Stimulated activated CD4-positive, alpha-beta T cell treated with anti-CD3 and anti-CD28 coated beads, TNF-alpha, amount 100 ng/mL, for 1 hour (primary cell): ENCODE results near the gene CIB2.

Experiments used
- DNase-seq, 3 donors: peaks; one replicate each; pipeline ENCODE4 v3.0.0-alpha.2; 2020; ENCODE audit warnings: low read depth in 3 of 3, low spot score in 1 of 3

Gene CIB2

GRCh38 chr15:78149805-78150751, 18.8 kb upstream of the CIB2 start:
- no peak for DNase-seq

GRCh38 chr15:78149068-78149804, 18.0 kb upstream of the CIB2 start, which contains the start of gene IDH3A:
TSS of gene IDH3A (plus strand) at chr15:78149362. CDS start at chr15:78149404, 42 bp downstream.
- DNase-seq, result peak; percentile 99 to 100 (median 100)

- no peak for DNase-seq
Measured at GRCh38 chr15:78148392-78149067, 17.3 kb upstream of the CIB2 start.

- DNase-seq, result no peak
Measured at GRCh38 chr15:78147566-78147965, 16.3 kb upstream of the CIB2 start.

- DNase-seq, result no peak
Measured at GRCh38 chr15:78146425-78147154, 15.3 kb upstream of the CIB2 start.

- DNase-seq, result no peak
Measured at GRCh38 chr15:78142332-78142731, 11.1 kb upstream of the CIB2 start.

- no peak for DNase-seq
Measured at GRCh38 chr15:78140292-78140691, 9.0 kb upstream of the CIB2 start.

- no peak for DNase-seq
Measured at GRCh38 chr15:78139578-78139977, 8.3 kb upstream of the CIB2 start.

- no peak for DNase-seq
Measured at GRCh38 chr15:78133801-78134200, 2.6 kb upstream of the CIB2 start.

GRCh38 chr15:78130466-78131294, 565 bp downstream of the CIB2 start:
- DNase-seq, result no peak

- DNase-seq, result no peak
Measured at GRCh38 chr15:78129751-78130287, 1.4 kb downstream of the CIB2 start.

GRCh38 chr15:78129077-78129750, 2.0 kb downstream of the CIB2 start:
- DNase-seq, result no peak

- DNase-seq, result no peak
Measured at GRCh38 chr15:78127882-78128281, 3.4 kb downstream of the CIB2 start.

- DNase-seq, result no peak
Measured at GRCh38 chr15:78125267-78125666, 6.0 kb downstream of the CIB2 start.

- no peak for DNase-seq
Measured at GRCh38 chr15:78120523-78120922, 10.7 kb downstream of the CIB2 start.

- DNase-seq, result no peak
Measured at GRCh38 chr15:78112551-78112950, 18.7 kb downstream of the CIB2 start.

- no peak for DNase-seq
Measured at GRCh38 chr15:78111788-78112187, 19.5 kb downstream of the CIB2 start.

- DNase-seq, result no peak
Measured at GRCh38 chr15:78110916-78111475, 20.2 kb downstream of the CIB2 start.

GRCh38 chr15:78110096-78110495, 21.1 kb downstream of the CIB2 start:
- DNase-seq, result no peak
